OCI-LY7 (cell line): ENCODE measurements around the gene SERPINA6. TPM values are rescaled to one million over a fixed set of nuclear protein-coding genes. Genes with fewer than 3 reads are reported as not detected.

Source experiments
- BruUV-seq: library from RNA; stranded (reverse); fragments of 400-500 nt; replicated peaks from 2 replicates; lab custom pipeline; 2021; lab: Mats Ljungman, UMichigan
- CTCF ChIA-PET: fragments of 300-600 bp; sonication (Branson Sonifier 250); formaldehyde crosslinking; loops from one replicate; lab custom pipeline; 2022; ENCODE audit warnings: antibody characterized with exemption; ENCODE audit not compliant: unreplicated experiment; lab: Charles Lee
- POLR2A ChIA-PET: fragments of 300-600 bp; sonication (Branson Sonifier 250); formaldehyde crosslinking; loops from one replicate; lab custom pipeline; 2022; ENCODE audit warnings: antibody characterized with exemption; lab: Charles Lee
- DNase-seq: peaks from one replicate; pipeline ENCODE4 v3.0.0-alpha.2; 2015; ENCODE audit warnings: low spot score
- H2AFZ ChIP-seq: fragments of 200-600 bp; sonication (generic), shearing (Covaris generic); 2 replicates; pipeline ENCODE4 v1.6.1; 2014; ENCODE audit warnings: mild to moderate bottlenecking, antibody characterized with exemption, low read length, moderate library complexity
- H3K27ac ChIP-seq: fragments of 200-600 bp; sonication (generic); 2 replicates; pipeline ENCODE4 v1.5.1; 2014; ENCODE audit warnings: mixed run types, low read depth, mild to moderate bottlenecking, moderate library complexity, low read length, inconsistent platforms; ENCODE audit not compliant: poor library complexity, severe bottlenecking
- H3K36me3 ChIP-seq: fragments of 200-600 bp; sonication (generic); 2 replicates; pipeline ENCODE4 v1.6.1; 2014; ENCODE audit warnings: mild to moderate bottlenecking, antibody characterized with exemption, low read length, moderate library complexity, mixed read lengths; ENCODE audit not compliant: insufficient read depth
- H3K4me1 ChIP-seq: fragments of 200-600 bp; sonication (generic); 2 replicates; pipeline ENCODE4 v1.5.1; 2014; ENCODE audit warnings: mild to moderate bottlenecking, low read length; ENCODE audit not compliant: insufficient read depth, poor library complexity, severe bottlenecking
- H3K4me2 ChIP-seq: fragments of 200-600 bp; sonication (generic); 2 replicates; pipeline ENCODE4 v1.6.1; 2014; ENCODE audit warnings: mild to moderate bottlenecking, low read length
- H3K4me3 ChIP-seq: fragments of 200-600 bp; sonication (generic); 2 replicates; pipeline ENCODE4 v1.5.1; 2014; ENCODE audit warnings: mild to moderate bottlenecking, low read depth, low read length; ENCODE audit not compliant: poor library complexity, severe bottlenecking
- H3K79me2 ChIP-seq: fragments of 200-600 bp; sonication (generic); 2 replicates; pipeline ENCODE4 v1.6.1; 2016; ENCODE audit warnings: low read depth, mild to moderate bottlenecking, low read length, moderate library complexity, mixed read lengths; ENCODE audit not compliant: insufficient read depth
- H3K9me2 ChIP-seq: fragments of 200-600 bp; sonication (generic); 2 replicates; pipeline ENCODE4 v1.6.1; 2016; ENCODE audit warnings: mild to moderate bottlenecking, low read length, mixed read lengths; ENCODE audit not compliant: insufficient read depth
- H3K9me3 ChIP-seq: fragments of 200-600 bp; sonication (generic); 2 replicates; pipeline ENCODE4 v1.6.1; 2014; ENCODE audit warnings: mild to moderate bottlenecking, mixed run types, low read length, mixed read lengths
- H4K20me1 ChIP-seq: fragments of 200-600 bp; sonication (generic); 2 replicates; pipeline ENCODE4 v1.6.1; 2014; ENCODE audit warnings: mild to moderate bottlenecking, antibody characterized with exemption, low read length, moderate library complexity, mixed read lengths; ENCODE audit not compliant: insufficient read depth
- EZH2phosphoT487 ChIP-seq: fragments of 200-600 bp; sonication (generic); IDR thresholded peaks from 2 replicates; pipeline ENCODE4 v1.6.1; 2018; ENCODE audit warnings: low read depth, borderline replicate concordance, mild to moderate bottlenecking, mixed run types, antibody characterized with exemption, low read length, moderate library complexity, mixed read lengths
- intact Hi-C: fragments of 100-400 bp; cut with micrococcal nuclease; formaldehyde crosslinking; loops from one replicate; pipeline ENCODE4 v1.10.0; 2022; ENCODE audit not compliant: unreplicated experiment
- total RNA-seq, 2 experiments: library from RNA; depleted of rRNA in 1 of 2; stranded (reverse); fragments of >200 nt in 1 of 2; shearing (Covaris generic) in 1 of 2; gene quantifications; 2 replicates each; pipeline ENCODE4 v1.2.3, GENCODE V29; 2014 to 2022
- TF ChIP-seq, protein P1 (sequence below): fragments of 200-600 bp; sonication (generic); conservative IDR thresholded peaks from 2 replicates; pipeline ENCODE4 v1.5.1; 2014; ENCODE audit warnings: mild to moderate bottlenecking, antibody characterized with exemption, low read length, moderate library complexity, mixed read lengths

The SERPINA6 gene
- total RNA-seq, 2 experiments from 2014 or later = not detected

DNA sequence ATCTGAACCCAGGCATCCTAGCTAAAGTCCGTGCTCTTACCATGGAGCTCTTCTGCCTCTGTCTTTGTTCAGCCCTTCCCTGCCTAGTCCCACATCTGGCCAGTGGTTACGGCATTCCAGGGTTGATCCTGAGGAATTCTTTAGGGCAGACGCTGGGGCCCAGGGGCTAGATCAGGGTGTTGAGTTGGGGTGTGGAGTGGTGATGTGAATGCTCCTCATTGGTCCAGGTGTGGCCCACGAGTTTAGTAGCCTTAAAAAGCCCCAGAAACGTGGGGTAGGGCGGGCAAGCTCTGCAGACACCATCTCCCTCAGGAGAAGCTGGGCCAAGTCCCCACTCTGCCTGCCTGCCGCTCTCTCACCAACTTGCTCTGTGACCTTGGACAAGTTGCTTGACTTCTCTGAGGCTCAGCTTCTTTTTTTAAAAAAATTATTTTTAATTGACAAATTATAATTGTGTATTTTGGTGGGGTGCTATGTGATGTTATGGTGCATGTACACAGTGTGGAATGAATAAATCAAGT, 9.0 kb upstream of the SERPINA6 start:
- Histone ChIP-seq H3K9me3 (no peaks in the 10 kb centered on the region), H4K20me1 (no peaks in the 10 kb centered on the region), H2AFZ (no peak overlapping the region), H3K27ac (no peak overlapping the region), H3K4me3 (no peak overlapping the region), H3K79me2 (no peaks in the 10 kb centered on the region), H3K4me2 (no peak overlapping the region), H3K4me1 (no peaks in the 10 kb centered on the region), H3K36me3 (no peaks in the 10 kb centered on the region), H3K9me2 (no peaks in the 10 kb centered on the region)
- no TSS peak for BruUV-seq
- intact Hi-C loops = no loop called here
- no peak for TF ChIP-seq EZH2phosphoT487
- TF ChIP-seq, protein P1, sequence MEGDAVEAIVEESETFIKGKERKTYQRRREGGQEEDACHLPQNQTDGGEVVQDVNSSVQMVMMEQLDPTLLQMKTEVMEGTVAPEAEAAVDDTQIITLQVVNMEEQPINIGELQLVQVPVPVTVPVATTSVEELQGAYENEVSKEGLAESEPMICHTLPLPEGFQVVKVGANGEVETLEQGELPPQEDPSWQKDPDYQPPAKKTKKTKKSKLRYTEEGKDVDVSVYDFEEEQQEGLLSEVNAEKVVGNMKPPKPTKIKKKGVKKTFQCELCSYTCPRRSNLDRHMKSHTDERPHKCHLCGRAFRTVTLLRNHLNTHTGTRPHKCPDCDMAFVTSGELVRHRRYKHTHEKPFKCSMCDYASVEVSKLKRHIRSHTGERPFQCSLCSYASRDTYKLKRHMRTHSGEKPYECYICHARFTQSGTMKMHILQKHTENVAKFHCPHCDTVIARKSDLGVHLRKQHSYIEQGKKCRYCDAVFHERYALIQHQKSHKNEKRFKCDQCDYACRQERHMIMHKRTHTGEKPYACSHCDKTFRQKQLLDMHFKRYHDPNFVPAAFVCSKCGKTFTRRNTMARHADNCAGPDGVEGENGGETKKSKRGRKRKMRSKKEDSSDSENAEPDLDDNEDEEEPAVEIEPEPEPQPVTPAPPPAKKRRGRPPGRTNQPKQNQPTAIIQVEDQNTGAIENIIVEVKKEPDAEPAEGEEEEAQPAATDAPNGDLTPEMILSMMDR = no peak
- ChIA-PET POLR2A (no interaction called here), CTCF (no interaction called here)
- DNase-seq = no peak

DNA sequence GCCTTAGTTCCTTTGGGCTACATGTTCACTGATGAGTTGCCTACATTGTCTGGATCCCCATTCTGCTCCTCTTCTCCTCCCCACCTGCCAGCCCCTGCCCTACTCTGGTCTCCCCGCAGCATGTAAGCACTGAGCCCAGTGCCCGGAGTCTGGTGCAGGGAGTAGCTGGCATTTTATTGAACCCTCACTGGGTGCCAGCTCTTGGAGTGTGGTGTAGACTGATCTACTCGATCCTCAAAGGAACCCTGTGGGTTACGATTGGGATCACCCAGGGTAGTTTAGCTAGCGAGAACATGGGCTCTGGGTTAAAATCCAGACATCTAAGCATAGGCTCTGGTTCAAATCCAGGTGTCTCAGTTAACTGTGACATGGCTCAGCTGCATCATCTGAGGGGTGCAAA, 8.3 kb upstream of the SERPINA6 start:
- Histone ChIP-seq H3K4me3 (no peak overlapping the region), H3K4me2 (no peak overlapping the region), H4K20me1 (no peaks in the 10 kb centered on the region), H2AFZ (no peak overlapping the region), H3K36me3 (no peaks in the 10 kb centered on the region), H3K9me3 (no peaks in the 10 kb centered on the region), H3K79me2 (no peaks in the 10 kb centered on the region), H3K27ac (no peak overlapping the region), H3K9me2 (no peaks in the 10 kb centered on the region; the same call in 1 of the 2 replicates), H3K4me1 (no peaks in the 10 kb centered on the region)
- ChIA-PET CTCF (no interaction called here), POLR2A (no interaction called here)
- TF ChIP-seq, protein P1 = no peak
- TF ChIP-seq EZH2phosphoT487 = no peak
- BruUV-seq = no TSS peak
- no peak for DNase-seq
- intact Hi-C loops = no loop called here

DNA sequence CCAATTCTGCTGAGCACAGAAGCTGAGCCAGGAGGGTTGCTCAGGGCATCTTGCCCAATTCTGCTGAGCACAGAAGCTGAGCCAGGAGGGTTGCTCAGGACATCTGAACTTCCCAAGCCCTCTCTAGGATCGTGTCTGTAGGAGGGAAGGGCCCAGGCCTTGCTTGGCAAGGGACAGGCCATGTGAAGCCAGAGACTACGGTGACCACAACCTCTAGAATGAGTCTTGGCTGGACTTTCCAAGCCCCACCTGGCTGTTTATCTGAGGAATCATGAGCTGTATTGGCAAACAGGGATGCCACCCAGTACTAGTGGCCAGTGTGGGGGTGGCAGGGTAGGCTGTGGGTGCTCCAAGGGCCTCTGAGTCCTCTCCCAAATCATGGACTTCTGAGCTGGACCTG, 7.7 kb upstream of the SERPINA6 start:
- no peaks in the 10 kb centered on the region; the same call in 1 of the 2 replicates for H3K9me2 ChIP-seq
- no peaks in the 10 kb centered on the region for H3K4me1 ChIP-seq
- ChIA-PET POLR2A (no interaction called here), CTCF (no interaction called here)
- intact Hi-C loops = no loop called here
- H3K79me2 ChIP-seq = no peaks in the 10 kb centered on the region
- TF ChIP-seq, protein P1 = no peak
- TF ChIP-seq EZH2phosphoT487 = no peak
- H2AFZ ChIP-seq = no peak overlapping the region
- no peak for DNase-seq
- no TSS peak for BruUV-seq
- H3K9me3 ChIP-seq = no peaks in the 10 kb centered on the region
- H3K27ac ChIP-seq = no peak overlapping the region
- H3K4me3 ChIP-seq = no peak overlapping the region
- no peak overlapping the region for H3K4me2 ChIP-seq
- H3K36me3 ChIP-seq = no peaks in the 10 kb centered on the region
- H4K20me1 ChIP-seq = no peaks in the 10 kb centered on the region
